Measurements from ENCODE around the gene CGB8.
"Not testable (repeated sequence)": the region's sequence is repeated elsewhere in the genome, so short reads cannot be mapped to it uniquely, and the experiment has no call there.

Gene CGB8

GRCh38 chr19:49056101-49056901, 7.4 kb upstream of the CGB8 start (continued):
- TF ChIP-seq ZNF133 (tag by site-specific recombination; IDR thresholded peaks at IDR 0.05) (no peak), KLF10 (tag by site-specific recombination; IDR thresholded peaks at IDR 0.05) (peak; percentile 98), ZNF837 (tag by site-specific recombination; IDR thresholded peaks at IDR 0.05) (no peak), PRDM10 (tag by site-specific recombination; IDR thresholded peaks at IDR 0.05) (peak; percentile 24; the same call in 1 of the 2 replicates), ZSCAN5A (tag by site-specific recombination; IDR thresholded peaks at IDR 0.05) (no peak)

GRCh38 chr19:49050376-49051033, 1.6 kb upstream of the CGB8 start:
- CTCF ChIA-PET; H3K4me1 ChIP-seq (ENCODE audit: control insufficient read depth, insufficient read depth, low read length); H3K27ac ChIP-seq (ENCODE audit: extremely low read depth, low read depth, low read length); H3K36me3 ChIP-seq (ENCODE audit: control insufficient read depth in 2 of 2, insufficient read depth in 1 of 2, low read length in 2 of 2); POLR2A ChIA-PET; H3K9me3 ChIP-seq (ENCODE audit: control insufficient read depth, insufficient read depth, low read depth, low read length); H3K4me3 ChIP-seq (ENCODE audit: low read depth, low read length): not testable (repeated sequence)
- peak; percentile 48; the same call in 1 of the 2 replicates for TF ChIP-seq ZBTB21 (tag by site-specific recombination; IDR thresholded peaks at IDR 0.05)
- TF ChIP-seq GLIS2 (tag by site-specific recombination; IDR thresholded peaks at IDR 0.05): 0 out of 2 replicates have a peak, but pooled peaks have one; percentile 20
- TF ChIP-seq ZNF629 (tag by site-specific recombination; IDR thresholded peaks at IDR 0.05): peak; percentile 39; the same call in 1 of the 2 replicates

GRCh38 chr19:49049834-49050233, 923 bp upstream of the CGB8 start:
- H3K9me3 ChIP-seq (ENCODE audit: control insufficient read depth, insufficient read depth, low read depth, low read length); H3K4me1 ChIP-seq (ENCODE audit: control insufficient read depth, insufficient read depth, low read length); POLR2A ChIA-PET; H3K4me3 ChIP-seq (ENCODE audit: low read depth, low read length); H3K27ac ChIP-seq (ENCODE audit: extremely low read depth, low read depth, low read length); H3K36me3 ChIP-seq (ENCODE audit: control insufficient read depth in 2 of 2, insufficient read depth in 1 of 2, low read length in 2 of 2): not testable (repeated sequence)
- CTCF ChIA-PET: interaction anchor here (0.6 kb wide), 1 partner anchor 56 kb away, joined by 3 read pairs; the partner anchor contains the start of gene RUVBL2
- peak; percentile 89 for TF ChIP-seq ZFP3 (tag by site-specific recombination; IDR thresholded peaks at IDR 0.05; ENCODE audit: low read depth)

- POLR2A ChIA-PET; H3K4me1 ChIP-seq (ENCODE audit: control insufficient read depth, insufficient read depth, low read length); H3K4me3 ChIP-seq (ENCODE audit: low read depth, low read length); CTCF ChIA-PET; H3K27ac ChIP-seq (ENCODE audit: extremely low read depth, low read depth, low read length); H3K36me3 ChIP-seq (ENCODE audit: control insufficient read depth in 2 of 2, insufficient read depth in 1 of 2, low read length in 2 of 2); H3K9me3 ChIP-seq (ENCODE audit: control insufficient read depth, insufficient read depth, low read depth, low read length): not testable (repeated sequence)
These were observed 5.4 kb downstream of the CGB8 start, which contains the start of gene CGB5 for GRCh38 chr19:49043548-49043947. TSS of gene CGB5 (plus strand) at chr19:49043848. CDS start at chr19:49044210, 362 bp downstream.

GRCh38 chr19:49042666-49043065, 6.2 kb downstream of the CGB8 start:
- H3K4me1 ChIP-seq (ENCODE audit: control insufficient read depth, insufficient read depth, low read length); H3K36me3 ChIP-seq (ENCODE audit: control insufficient read depth in 2 of 2, insufficient read depth in 1 of 2, low read length in 2 of 2); H3K4me3 ChIP-seq (ENCODE audit: low read depth, low read length); H3K27ac ChIP-seq (ENCODE audit: extremely low read depth, low read depth, low read length); CTCF ChIA-PET; POLR2A ChIA-PET; H3K9me3 ChIP-seq (ENCODE audit: control insufficient read depth, insufficient read depth, low read depth, low read length): not testable (repeated sequence)
- peak; percentile 54; the same call in 1 of the 2 replicates for TF ChIP-seq ZFP3 (tag by site-specific recombination; IDR thresholded peaks at IDR 0.05; ENCODE audit: low read depth)
